ENCODE measurements around the gene SHOC2. TPM values are rescaled to one million over a fixed set of nuclear protein-coding genes. Genes with fewer than 3 reads are reported as not detected.

SHOC2 gene
- total and polyA plus RNA-seq, 2 of the 4 experiments (the other 2 are of a cell fraction), result 13.4 to 47.5 TPM

DNA sequence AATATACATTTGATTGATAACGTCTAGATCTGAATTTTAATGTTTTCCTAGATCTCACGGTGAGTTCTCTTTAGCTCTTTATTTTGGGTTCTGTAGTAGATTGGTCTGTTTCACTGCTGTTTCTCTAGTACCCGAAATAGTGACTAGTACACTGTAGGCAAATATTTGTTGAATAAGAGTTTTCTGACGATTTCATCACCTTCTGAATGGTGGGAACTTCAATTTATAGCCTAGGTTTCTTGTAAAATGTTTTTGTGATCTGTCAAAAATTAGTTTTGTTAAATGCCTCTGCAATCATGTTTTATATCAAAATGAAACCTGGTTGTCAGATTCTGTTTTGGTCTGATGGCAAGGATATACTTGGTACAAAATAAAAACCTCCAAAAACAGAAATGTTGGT is 37.5 kb upstream of the SHOC2 start:
- DNase-seq (no peak), ATAC-seq (ENCODE audit: low read depth) (no peak)
- no peak overlapping the region for H2AK5ac ChIP-seq (ENCODE audit: low read depth, low read length)
- H4K5ac ChIP-seq (ENCODE audit: low read depth, low read length), result no peak overlapping the region
- BruUV-seq (replicated peaks), result no TSS peak
- no peak overlapping the region for H3K4me3 ChIP-seq (ENCODE audit: insufficient read depth, low read depth, low read length)
- H3K14ac ChIP-seq (replicated peaks; ENCODE audit: low read depth, low read length), result no peak overlapping the region
- dilution Hi-C loops (cut with HindIII; ENCODE audit: low sequenced_read_pairs, unreplicated experiment), result no loop called here
- peaks cover 0 to 3% of the 10 kb centered on the region in 2 experiments; a peak in 2 of 4 replicates for H3K79me1 ChIP-seq (ENCODE audit: low read depth in 1 of 2, low read length in 2 of 2)
- POLR2A ChIA-PET (ENCODE audit: unreplicated experiment), result no interaction called here
- H3K56ac ChIP-seq (ENCODE audit: extremely low read depth, insufficient read depth, low read length), result no peak overlapping the region
- no peak overlapping the region for H3K27ac ChIP-seq (ENCODE audit: insufficient read depth, low read length)
- no peak overlapping the region for H2AK9ac ChIP-seq (replicated peaks; ENCODE audit: low read depth, low read length, poor library complexity)
- no peak overlapping the region for H4K91ac ChIP-seq (ENCODE audit: insufficient read depth, low read depth, low read length)
- no peak overlapping the region for H3K9ac ChIP-seq (ENCODE audit: low read depth, low read length)
- peaks cover 2% of the 10 kb centered on the region; the same call in 1 of the 2 replicates for H3K4me1 ChIP-seq (ENCODE audit: control insufficient read depth, insufficient read depth, low read length)
- H3K9me3 ChIP-seq (ENCODE audit: control insufficient read depth, insufficient read depth, low read length), result no peaks in the 10 kb centered on the region
- no peak overlapping the region for H3K23ac ChIP-seq (ENCODE audit: low read depth, low read length)
- H4K20me1 ChIP-seq (ENCODE audit: insufficient read depth, low read length), result no peaks in the 10 kb centered on the region; the same call in 1 of the 2 replicates
- peaks cover 9% of the 10 kb centered on the region for H3K36me3 ChIP-seq (ENCODE audit: control insufficient read depth, insufficient read depth, low read length)
- TF ChIP-seq FOS (IDR thresholded peaks at IDR 0.05; ENCODE audit: low read depth, low read length) (no peak), MAZ (IDR thresholded peaks at IDR 0.05; ENCODE audit: borderline replicate concordance, low read depth, low read length) (no peak), MXI1 (IDR thresholded peaks at IDR 0.05; ENCODE audit: borderline replicate concordance, low read depth, low read length) (no peak), CEBPB (IDR thresholded peaks at IDR 0.05; ENCODE audit: low read depth, low read length) (no peak), BHLHE40 (IDR thresholded peaks at IDR 0.05; ENCODE audit: low read depth, low read length) (no peak), RCOR1 (IDR thresholded peaks at IDR 0.05; ENCODE audit: insufficient replicate concordance, low read length) (no peak), CHD1 (IDR thresholded peaks at IDR 0.05; ENCODE audit: low read depth, low read length) (no peak), SMC3 (IDR thresholded peaks at IDR 0.05; ENCODE audit: low read depth, low read length) (no peak), RFX5 (IDR thresholded peaks at IDR 0.05; ENCODE audit: low read depth, low read length) (no peak), NFE2L2 (IDR thresholded peaks at IDR 0.05; ENCODE audit: low read depth, low read length) (no peak), POLR2A (IDR thresholded peaks at IDR 0.05; ENCODE audit: low read depth, low read length) (no peak), RAD21 (IDR thresholded peaks at IDR 0.05; ENCODE audit: low read length) (no peak), MAFK (IDR thresholded peaks at IDR 0.05; ENCODE audit: low read depth, low read length) (no peak)
- TF ChIP-seq, protein P1, sequence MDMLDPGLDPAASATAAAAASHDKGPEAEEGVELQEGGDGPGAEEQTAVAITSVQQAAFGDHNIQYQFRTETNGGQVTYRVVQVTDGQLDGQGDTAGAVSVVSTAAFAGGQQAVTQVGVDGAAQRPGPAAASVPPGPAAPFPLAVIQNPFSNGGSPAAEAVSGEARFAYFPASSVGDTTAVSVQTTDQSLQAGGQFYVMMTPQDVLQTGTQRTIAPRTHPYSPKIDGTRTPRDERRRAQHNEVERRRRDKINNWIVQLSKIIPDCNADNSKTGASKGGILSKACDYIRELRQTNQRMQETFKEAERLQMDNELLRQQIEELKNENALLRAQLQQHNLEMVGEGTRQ (IDR thresholded peaks at IDR 0.05; ENCODE audit: low read depth, low read length), result no peak
- TF ChIP-seq, protein P2, sequence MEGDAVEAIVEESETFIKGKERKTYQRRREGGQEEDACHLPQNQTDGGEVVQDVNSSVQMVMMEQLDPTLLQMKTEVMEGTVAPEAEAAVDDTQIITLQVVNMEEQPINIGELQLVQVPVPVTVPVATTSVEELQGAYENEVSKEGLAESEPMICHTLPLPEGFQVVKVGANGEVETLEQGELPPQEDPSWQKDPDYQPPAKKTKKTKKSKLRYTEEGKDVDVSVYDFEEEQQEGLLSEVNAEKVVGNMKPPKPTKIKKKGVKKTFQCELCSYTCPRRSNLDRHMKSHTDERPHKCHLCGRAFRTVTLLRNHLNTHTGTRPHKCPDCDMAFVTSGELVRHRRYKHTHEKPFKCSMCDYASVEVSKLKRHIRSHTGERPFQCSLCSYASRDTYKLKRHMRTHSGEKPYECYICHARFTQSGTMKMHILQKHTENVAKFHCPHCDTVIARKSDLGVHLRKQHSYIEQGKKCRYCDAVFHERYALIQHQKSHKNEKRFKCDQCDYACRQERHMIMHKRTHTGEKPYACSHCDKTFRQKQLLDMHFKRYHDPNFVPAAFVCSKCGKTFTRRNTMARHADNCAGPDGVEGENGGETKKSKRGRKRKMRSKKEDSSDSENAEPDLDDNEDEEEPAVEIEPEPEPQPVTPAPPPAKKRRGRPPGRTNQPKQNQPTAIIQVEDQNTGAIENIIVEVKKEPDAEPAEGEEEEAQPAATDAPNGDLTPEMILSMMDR (conservative IDR thresholded peaks at IDR 0.05; ENCODE audit: low read depth, low read length), result no peak
- TF ChIP-seq, protein P3, sequence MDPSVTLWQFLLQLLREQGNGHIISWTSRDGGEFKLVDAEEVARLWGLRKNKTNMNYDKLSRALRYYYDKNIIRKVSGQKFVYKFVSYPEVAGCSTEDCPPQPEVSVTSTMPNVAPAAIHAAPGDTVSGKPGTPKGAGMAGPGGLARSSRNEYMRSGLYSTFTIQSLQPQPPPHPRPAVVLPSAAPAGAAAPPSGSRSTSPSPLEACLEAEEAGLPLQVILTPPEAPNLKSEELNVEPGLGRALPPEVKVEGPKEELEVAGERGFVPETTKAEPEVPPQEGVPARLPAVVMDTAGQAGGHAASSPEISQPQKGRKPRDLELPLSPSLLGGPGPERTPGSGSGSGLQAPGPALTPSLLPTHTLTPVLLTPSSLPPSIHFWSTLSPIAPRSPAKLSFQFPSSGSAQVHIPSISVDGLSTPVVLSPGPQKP (IDR thresholded peaks at IDR 0.05; ENCODE audit: borderline replicate concordance, low read depth, low read length), result no peak
- H2BK15ac ChIP-seq (ENCODE audit: low read depth, low read length), result no peak overlapping the region
- H3K9me1 ChIP-seq (ENCODE audit: insufficient read depth, low read length), result no peaks in the 10 kb centered on the region; the same call in 1 of the 2 replicates
- intact Hi-C loops (cut with micrococcal nuclease), result no loop called here
- no peaks in the 10 kb centered on the region for H3K27me3 ChIP-seq (ENCODE audit: control insufficient read depth, insufficient read depth, low read length)
- H2BK120ac ChIP-seq (ENCODE audit: low read depth, low read length), result no peak overlapping the region
- CTCF ChIA-PET, result interaction anchor here (0.7 kb wide), 1 partner anchor 47 kb away, joined by 3 read pairs; no protein-coding TSS in a partner anchor
- H4K8ac ChIP-seq (ENCODE audit: low read depth in 2 of 2, low read length in 2 of 2), result no peak overlapping the region
- H2BK20ac ChIP-seq (ENCODE audit: low read depth, low read length), result no peak overlapping the region
- WGBS, 2 experiments (ENCODE audit: extremely low coverage in 2 of 2, insufficient read length in 1 of 2), result 100% methylated on average over 1 of the region's 4 CpGs; no CpG with 5 or more reads in 1 of the 2 experiments
- no peak overlapping the region for H2BK5ac ChIP-seq (ENCODE audit: low read depth, low read length, poor library complexity, severe bottlenecking)
- H3K18ac ChIP-seq (ENCODE audit: low read depth, low read length), result no peak overlapping the region
- no peak overlapping the region for H3K4me2 ChIP-seq (ENCODE audit: low read depth, low read length)
- in situ Hi-C loops (cut with MboI; ENCODE audit: low sequenced_read_pairs), result loop anchor here (10.0 kb wide), 1 partner anchor 577 kb away; the partner anchor contains the start of gene SMNDC1
- no peak overlapping the region for H2AFZ ChIP-seq (replicated peaks; ENCODE audit: low read length, poor library complexity)
- H3K4ac ChIP-seq (ENCODE audit: low read depth, low read length), result no peak overlapping the region

All from IMR-90 (cell line).